Measurements from ENCODE around the gene BMPR1A.

DNA sequence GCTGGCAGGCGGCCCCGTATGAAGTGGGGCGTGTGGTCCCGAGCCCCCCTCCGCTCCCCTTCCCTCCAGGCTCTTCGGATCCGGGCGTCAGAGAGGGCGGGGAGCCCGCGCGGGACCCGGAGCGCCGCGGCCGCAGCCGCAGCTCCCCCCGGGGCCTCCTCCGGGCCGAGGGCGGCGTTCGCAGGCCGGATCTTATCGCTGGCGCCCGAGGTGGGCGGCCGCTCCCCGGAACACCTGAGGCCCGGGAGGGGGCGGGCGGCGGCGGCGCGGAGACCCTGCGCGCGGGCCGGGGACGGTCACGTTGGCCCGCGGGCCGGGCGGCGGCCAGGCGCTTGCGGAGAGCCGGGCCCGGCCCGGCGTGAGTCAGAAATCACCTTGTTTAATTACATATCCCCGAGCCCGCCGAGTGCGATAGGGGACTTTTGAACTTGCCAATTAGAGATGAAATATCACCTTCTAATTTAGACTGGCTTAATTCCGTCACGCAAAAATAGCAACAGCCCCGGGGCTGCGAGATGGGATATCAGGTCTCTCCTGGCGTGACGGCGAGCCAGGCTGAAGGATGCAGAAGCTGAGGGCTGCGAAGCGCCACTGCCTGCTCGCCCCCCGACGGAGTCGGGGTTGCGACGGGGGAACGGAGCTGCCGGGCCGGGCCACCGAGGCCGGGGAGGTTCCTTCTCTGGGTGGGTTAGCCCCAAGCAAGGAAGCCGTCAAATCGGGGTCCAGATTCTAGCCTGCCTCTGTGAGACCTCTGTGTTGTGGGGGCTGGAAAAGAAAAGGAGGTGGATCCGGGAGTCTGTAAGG, 44.7 kb upstream of the BMPR1A start:
- TF ChIP-seq CTCF (IDR thresholded peaks at IDR 0.05) (no peak), POLR2A (IDR thresholded peaks at IDR 0.05) (no peak)

Data from body of pancreas (tissue), 4 donors.